H1 (cell line): ENCODE data around the gene COX7B2. TPM values are rescaled to one million over a fixed set of nuclear protein-coding genes. Genes with fewer than 3 reads are reported as not detected.

Source experiments
- CTCF ChIA-PET: fragments of 300-600 bp; sonication (Branson Sonifier 250); formaldehyde crosslinking; loops from one replicate; lab custom pipeline; 2021; ENCODE audit not compliant: partially characterized antibody; lab: Charles Lee
- POLR2A ChIA-PET: fragments of 300-600 bp; sonication (Branson Sonifier 250); formaldehyde crosslinking; loops from one replicate; lab custom pipeline; 2021; ENCODE audit warnings: inconsistent platforms; ENCODE audit not compliant: partially characterized antibody; lab: Charles Lee
- DNase-seq, 2 experiments: peaks; one replicate each; pipeline versions ENCODE4 v3.0.0 to v3.0.0-alpha.2; 2010 to 2022; ENCODE audit warnings: low spot score in 2 of 2, low read depth in 1 of 2, mixed read lengths in 1 of 2
- FAIRE-seq: peaks from 2 replicates; lab custom pipeline; 2011; peaks lifted over from hg19 to GRCh38; lab: Jason Lieb, UNC
- H2AFZ ChIP-seq: 2 replicates; pipeline ENCODE4 v1.8.1; 2012; ENCODE audit warnings: low read length, inconsistent platforms
- H2AK5ac ChIP-seq: 2 replicates; pipeline ENCODE4 v1.6.1; 2013; ENCODE audit warnings: low read depth, low read length
- H2BK120ac ChIP-seq: replicated peaks from 2 replicates; pipeline ENCODE3; 2013; ENCODE audit warnings: low read depth, low read length, inconsistent platforms
- H2BK12ac ChIP-seq: 2 replicates; pipeline ENCODE4 v1.6.1; 2013; ENCODE audit warnings: low read depth, low read length
- H2BK15ac ChIP-seq: 2 replicates; pipeline ENCODE4 v1.6.1; 2013; ENCODE audit warnings: low read length
- H2BK20ac ChIP-seq: 2 replicates; pipeline ENCODE4 v1.6.1; 2013; ENCODE audit warnings: low read length
- H2BK5ac ChIP-seq: 2 replicates; pipeline ENCODE4 v1.6.1; 2013; ENCODE audit warnings: low read depth, low read length
- H3K14ac ChIP-seq: 2 replicates; pipeline ENCODE4 v1.6.1; 2013; ENCODE audit warnings: inconsistent platforms; ENCODE audit not compliant: insufficient read length
- H3K18ac ChIP-seq: 2 replicates; pipeline ENCODE4 v1.6.1; 2013; ENCODE audit warnings: low read length; ENCODE audit errors: extremely low read depth
- H3K23ac ChIP-seq: 2 replicates; pipeline ENCODE4 v1.6.1; 2013; ENCODE audit warnings: inconsistent platforms; ENCODE audit not compliant: insufficient read length
- H3K23me2 ChIP-seq: 2 replicates; pipeline ENCODE4 v1.6.1; 2013; ENCODE audit warnings: low read depth, low read length
- H3K27ac ChIP-seq: 2 replicates; pipeline ENCODE4 v1.6.1; 2011; ENCODE audit warnings: low read depth, low read length, inconsistent platforms
- H3K27me3 ChIP-seq, 4 experiments: replicated peaks in 1 of 4; 1 replicate in 1 of 4; 2 replicates in 3 of 4; pipeline versions ENCODE4 v1.6.1 to v1.8.1; 2011 to 2013; ENCODE audit warnings: low read length in 3 of 4, mild to moderate bottlenecking in 3 of 4, inconsistent platforms in 2 of 4, mixed read lengths in 2 of 4, moderate library complexity in 1 of 4; ENCODE audit not compliant: control insufficient read depth in 3 of 4, insufficient read depth in 3 of 4; ENCODE audit errors: extremely low read depth in 1 of 4
- H3K36me3 ChIP-seq, 4 experiments: 2 replicates each; pipeline versions ENCODE4 v1.6.1 to v1.8.1; 2011 to 2013; ENCODE audit warnings: mild to moderate bottlenecking in 4 of 4, low read length in 3 of 4, moderate library complexity in 2 of 4, control low read depth in 1 of 4, inconsistent platforms in 1 of 4; ENCODE audit not compliant: insufficient read depth in 4 of 4, control insufficient read depth in 2 of 4
- H3K4ac ChIP-seq: replicated peaks from 2 replicates; pipeline ENCODE3; 2013; ENCODE audit warnings: low read length, low read depth, mixed read lengths, inconsistent platforms; ENCODE audit not compliant: insufficient read length
- H3K4me1 ChIP-seq, 4 experiments: replicated peaks in 1 of 4; 1 replicate in 1 of 4; 2 replicates in 3 of 4; pipeline versions ENCODE4 v1.6.1 to v1.8.1; 2011 to 2013; ENCODE audit warnings: low read length in 3 of 4, inconsistent platforms in 2 of 4, mixed read lengths in 1 of 4; ENCODE audit not compliant: insufficient read depth in 4 of 4, control insufficient read depth in 3 of 4
- H3K4me2 ChIP-seq, 2 experiments: 2 replicates each; pipeline versions ENCODE4 v1.6.1 to v1.8.1; 2011 to 2013; ENCODE audit warnings: low read depth in 2 of 2, low read length in 2 of 2, control low read depth in 1 of 2, inconsistent platforms in 1 of 2, mild to moderate bottlenecking in 1 of 2; ENCODE audit not compliant: insufficient read depth in 1 of 2
- H3K4me3 ChIP-seq, 4 experiments: fragments of 200-600, 300-600 bp in 1 of 4; sonication (generic), shearing (Covaris generic), sonication (Bioruptor Twin) in 1 of 4; 2 replicates each; pipeline versions ENCODE4 v1.5.1 to v1.8.1; 2011 to 2016; ENCODE audit warnings: low read length in 4 of 4, low read depth in 3 of 4, control low read depth in 2 of 4, inconsistent platforms in 2 of 4, mild to moderate bottlenecking in 2 of 4, mixed read lengths in 1 of 4, moderate library complexity in 1 of 4; ENCODE audit not compliant: insufficient read depth in 2 of 4; ENCODE audit errors: extremely low read depth in 1 of 4
- H3K56ac ChIP-seq: replicated peaks from 2 replicates; pipeline ENCODE3; 2013; ENCODE audit warnings: low read depth, mild to moderate bottlenecking, mixed read lengths, low read length, inconsistent platforms; ENCODE audit not compliant: insufficient read length
- H3K79me1 ChIP-seq: 2 replicates; pipeline ENCODE4 v1.6.1; 2013; ENCODE audit warnings: low read depth, low read length, control low read depth
- H3K79me2 ChIP-seq, 2 experiments: 2 replicates each; pipeline versions ENCODE4 v1.6.1 to v1.8.1; 2012 to 2013; ENCODE audit warnings: low read length in 2 of 2, mild to moderate bottlenecking in 2 of 2, inconsistent platforms in 1 of 2; ENCODE audit not compliant: insufficient read depth in 2 of 2, control insufficient read depth in 1 of 2
- H3K9ac ChIP-seq, 4 experiments: replicated peaks in 1 of 4; 1 replicate in 1 of 4; 2 replicates in 3 of 4; pipeline versions ENCODE4 v1.6.1 to v1.8.1; 2011 to 2013; ENCODE audit warnings: low read depth in 3 of 4, low read length in 3 of 4, control low read depth in 2 of 4, mild to moderate bottlenecking in 2 of 4, moderate library complexity in 2 of 4, inconsistent platforms in 1 of 4; ENCODE audit errors: extremely low read depth in 1 of 4
- H3K9me3 ChIP-seq, 2 experiments: 2 replicates each; pipeline versions ENCODE4 v1.6.1 to v1.8.1; 2012 to 2013; ENCODE audit warnings: mild to moderate bottlenecking in 2 of 2, moderate library complexity in 2 of 2, control low read depth in 1 of 2, inconsistent platforms in 1 of 2, low read depth in 1 of 2, low read length in 1 of 2, mixed read lengths in 1 of 2; ENCODE audit not compliant: insufficient read depth in 2 of 2
- H4K20me1 ChIP-seq, 2 experiments: replicated peaks in 1 of 2; 2 replicates each; pipeline versions ENCODE3 to v1.8.1; 2011 to 2013; ENCODE audit warnings: inconsistent platforms in 2 of 2, low read length in 2 of 2, mild to moderate bottlenecking in 1 of 2; ENCODE audit not compliant: insufficient read depth in 2 of 2, control insufficient read depth in 1 of 2
- H4K5ac ChIP-seq: 2 replicates; pipeline ENCODE4 v1.6.1; 2013; ENCODE audit warnings: low read length, low read depth, mixed read lengths, inconsistent platforms; ENCODE audit not compliant: insufficient read length
- H4K8ac ChIP-seq: 2 replicates; pipeline ENCODE4 v1.8.0; 2013; ENCODE audit warnings: mild to moderate bottlenecking, moderate library complexity, low read length, inconsistent platforms; ENCODE audit not compliant: insufficient read depth; ENCODE audit errors: extremely low read depth
- H4K91ac ChIP-seq: replicated peaks from 2 replicates; pipeline ENCODE3; 2013; ENCODE audit warnings: low read length, mixed read lengths, inconsistent platforms; ENCODE audit not compliant: insufficient read length
- BCL11A ChIP-seq, 2 experiments: IDR thresholded peaks; one replicate each; pipeline ENCODE4 v1.6.1; 2011; ENCODE audit warnings: low read depth in 2 of 2, low read length in 2 of 2, mild to moderate bottlenecking in 2 of 2
- BRCA1 ChIP-seq: IDR thresholded peaks from 2 replicates; pipeline ENCODE4 v1.6.1; 2012; ENCODE audit warnings: low read depth, low read length, improper control_type of control experiment
- CREB1 ChIP-seq: IDR thresholded peaks from 2 replicates; pipeline ENCODE4 v1.6.1; 2012; ENCODE audit warnings: inconsistent platforms
- CTCF ChIP-seq, 3 experiments: IDR thresholded peaks; 1 replicate in 2 of 3; 2 replicates in 1 of 3; pipeline versions ENCODE4 v1.5.1 to v1.6.1; 2011; ENCODE audit warnings: low read length in 3 of 3, mild to moderate bottlenecking in 3 of 3, inconsistent platforms in 2 of 3, low read depth in 1 of 3, moderate library complexity in 1 of 3; ENCODE audit not compliant: insufficient read depth in 1 of 3; ENCODE audit errors: control extremely low read depth in 1 of 3
- KDM4A ChIP-seq: IDR thresholded peaks from one replicate; pipeline ENCODE4 v1.7.1; 2012; ENCODE audit warnings: low read depth, mild to moderate bottlenecking, moderate library complexity, low read length, inconsistent platforms; ENCODE audit not compliant: severe bottlenecking
- NANOG ChIP-seq: IDR thresholded peaks from 2 replicates; pipeline ENCODE4 v1.6.1; 2011; ENCODE audit warnings: low read length, low read depth, mild to moderate bottlenecking, inconsistent platforms; ENCODE audit not compliant: insufficient read depth, poor library complexity, severe bottlenecking
- RXRA ChIP-seq: IDR thresholded peaks from 2 replicates; pipeline ENCODE4 v1.6.1; 2011; ENCODE audit warnings: low read depth, mild to moderate bottlenecking, low read length, moderate library complexity; ENCODE audit not compliant: insufficient read depth
- SIX5 ChIP-seq: IDR thresholded peaks from 2 replicates; pipeline ENCODE4 v1.6.1; 2011; ENCODE audit warnings: mild to moderate bottlenecking, low read depth, low read length
- WGBS, 2 experiments: shearing (Covaris generic) in 1 of 2; methylation state at CpG; one replicate each; pipeline versions ENCODE4 v1.1.6 to v1.1.7; 2013 to 2015; ENCODE audit warnings: low lambda C conversion rate in 2 of 2, mixed read lengths in 2 of 2, inconsistent platforms in 1 of 2, low coverage in 1 of 2, missing lambda C conversion rate in 1 of 2; ENCODE audit not compliant: insufficient replicate concordance in 2 of 2, insufficient coverage in 1 of 2, insufficient read length in 1 of 2; ENCODE audit errors: extremely low coverage in 1 of 2, missing lambda C conversion rate in 1 of 2; 5-methylcytosine and 5-hydroxymethylcytosine counted together
- polyA plus RNA-seq, 7 experiments: library from polyadenylated mRNA; depleted of rRNA in 3 of 7; stranded (reverse) in 5 of 7; unstranded in 2 of 7; fragments of >200 nt in 5 of 7; fragments of 200-250 nt in 2 of 7; gene quantifications; 1 replicate in 5 of 7; 2 replicates in 1 of 7; 4 replicates in 1 of 7; pipeline versions ENCODE4 v1.2.1 to v1.2.3, GENCODE V29; 2011 to 2013; ENCODE audit warnings: missing spikeins in 2 of 7, mixed read lengths in 2 of 7
- total RNA-seq: library from RNA; stranded (reverse); fragmentation: NEBNext Ultra II Directional; extraction: Animal tissue kit (Norgen Biotek cat#: 25700); gene quantifications from 2 replicates; pipeline ENCODE4 v1.2.1, GENCODE V29; 2021

COX7B2 gene
- total and polyA plus RNA-seq, 2 of the 8 experiments (the other 6 are each of a cell fraction or from before 2014, with no cell fraction given) = not detected

- 85% methylated on average over 2 of the region's 2 CpGs; no CpG with 5 or more reads in 1 of the 2 experiments for WGBS, 2 experiments
Measured at GRCh38 chr4:46953564-46953963, 44.5 kb upstream of the COX7B2 start.

More at GRCh38 chr4:46953564-46953963, 44.5 kb upstream of the COX7B2 start:
- H2AK5ac ChIP-seq = no peak overlapping the region
- no peak overlapping the region for H2BK5ac ChIP-seq
- H3K36me3 ChIP-seq = no peaks in the 10 kb centered on the region
- H2AFZ ChIP-seq = no peak overlapping the region
- H2BK20ac ChIP-seq = no peak overlapping the region
- H2BK15ac ChIP-seq = no peak overlapping the region
- H3K27ac ChIP-seq = no peak overlapping the region
- no peak overlapping the region for H2BK120ac ChIP-seq
- CTCF ChIA-PET = interaction anchor here (1.3 kb wide), 1 partner anchor 10 kb away, joined by 3 read pairs; no protein-coding TSS in a partner anchor
- H2BK12ac ChIP-seq = no peak overlapping the region
- no peak overlapping the region for H4K91ac ChIP-seq
- no peaks in the 10 kb centered on the region for H3K79me2 ChIP-seq
- no peak overlapping the region for H3K9ac ChIP-seq
- no peaks in the 10 kb centered on the region for H3K9me3 ChIP-seq
- no peak overlapping the region for H3K23ac ChIP-seq
- no peak overlapping the region for H3K4me3 ChIP-seq
- no peak for FAIRE-seq
- H3K56ac ChIP-seq = no peak overlapping the region
- H4K20me1 ChIP-seq = no peaks in the 10 kb centered on the region
- no peaks in the 10 kb centered on the region for H3K23me2 ChIP-seq
- POLR2A ChIA-PET = no interaction called here
- no peaks in the 10 kb centered on the region for H3K4me1 ChIP-seq
- H3K79me1 ChIP-seq = no peaks in the 10 kb centered on the region
- H3K18ac ChIP-seq = no peak overlapping the region
- H3K4me2 ChIP-seq = no peak overlapping the region
- no peak for DNase-seq
- TF ChIP-seq KDM4A (no peak), CTCF (IDR thresholded peaks at IDR 0.05; ENCODE audit: control extremely low read depth in 1 of 3, insufficient read depth in 1 of 3, low read depth in 1 of 3, low read length in 3 of 3) (no peak), NANOG (no peak), SIX5 (no peak), CREB1 (no peak), BCL11A (IDR thresholded peaks at IDR 0.05; ENCODE audit: low read depth in 2 of 2, low read length in 2 of 2) (no peak), RXRA (no peak), BRCA1 (no peak)
- no peak overlapping the region for H3K4ac ChIP-seq
- H3K14ac ChIP-seq = no peak overlapping the region
- H4K5ac ChIP-seq = no peak overlapping the region
- no peak overlapping the region for H4K8ac ChIP-seq
- no peaks in the 10 kb centered on the region for H3K27me3 ChIP-seq
